Coronary artery (tissue), 2 donors: ENCODE data around the gene NAGLU.
A peak's percentile ranks its signal among the peaks of the same experiment; 100 is the strongest.
"Not testable (repeated sequence)": the region's sequence is repeated elsewhere in the genome, so short reads cannot be mapped to it uniquely, and the experiment has no call there.

Experiments used
- DNase-seq: peaks from one replicate; pipeline ENCODE4 v3.0.0-alpha.2; 2017; ENCODE audit warnings: low spot score
- H3K27ac ChIP-seq, 2 donors: fragments of 200-600 bp; sonication (generic); one replicate each; pipeline ENCODE4 v1.5.1; 2016 to 2019
- H3K4me3 ChIP-seq: fragments of 200-600 bp; sonication (generic); 2 replicates; pipeline ENCODE4 v1.5.1; 2016; ENCODE audit warnings: mild to moderate bottlenecking, moderate library complexity
- TF ChIP-seq, protein P1 (sequence below): fragments of 200-600 bp; sonication (generic); IDR thresholded peaks from one replicate; pipeline ENCODE4 v1.5.1; 2019; ENCODE audit warnings: antibody characterized with exemption

Gene NAGLU

DNA sequence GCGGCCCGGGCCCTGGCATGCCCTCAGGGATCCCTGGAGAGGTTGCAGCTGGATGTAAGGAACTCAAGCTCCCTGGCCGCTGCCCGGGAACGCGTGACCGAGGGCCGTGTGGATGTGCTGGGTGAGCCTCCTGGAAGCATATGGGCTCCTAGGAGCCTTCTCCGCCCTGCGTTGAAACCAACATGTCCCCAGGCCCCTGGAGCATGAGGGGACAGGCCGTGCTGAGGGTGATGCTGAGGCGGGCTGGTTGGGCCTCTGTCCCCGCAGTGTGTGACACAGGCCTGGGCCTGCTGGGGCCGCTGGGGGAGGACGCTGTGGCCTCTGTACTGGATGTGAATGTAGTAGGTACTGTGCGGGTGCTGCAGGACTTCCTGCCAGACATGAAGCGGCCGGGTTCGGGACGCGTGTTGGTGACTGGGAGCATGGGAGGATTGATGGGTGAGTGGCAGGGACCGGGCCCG is 11.0 kb downstream of the NAGLU start:
- no peak overlapping the region for H3K4me3 ChIP-seq
- H3K27ac ChIP-seq, result no peak overlapping the region
- no peak for DNase-seq
- TF ChIP-seq, protein P1, sequence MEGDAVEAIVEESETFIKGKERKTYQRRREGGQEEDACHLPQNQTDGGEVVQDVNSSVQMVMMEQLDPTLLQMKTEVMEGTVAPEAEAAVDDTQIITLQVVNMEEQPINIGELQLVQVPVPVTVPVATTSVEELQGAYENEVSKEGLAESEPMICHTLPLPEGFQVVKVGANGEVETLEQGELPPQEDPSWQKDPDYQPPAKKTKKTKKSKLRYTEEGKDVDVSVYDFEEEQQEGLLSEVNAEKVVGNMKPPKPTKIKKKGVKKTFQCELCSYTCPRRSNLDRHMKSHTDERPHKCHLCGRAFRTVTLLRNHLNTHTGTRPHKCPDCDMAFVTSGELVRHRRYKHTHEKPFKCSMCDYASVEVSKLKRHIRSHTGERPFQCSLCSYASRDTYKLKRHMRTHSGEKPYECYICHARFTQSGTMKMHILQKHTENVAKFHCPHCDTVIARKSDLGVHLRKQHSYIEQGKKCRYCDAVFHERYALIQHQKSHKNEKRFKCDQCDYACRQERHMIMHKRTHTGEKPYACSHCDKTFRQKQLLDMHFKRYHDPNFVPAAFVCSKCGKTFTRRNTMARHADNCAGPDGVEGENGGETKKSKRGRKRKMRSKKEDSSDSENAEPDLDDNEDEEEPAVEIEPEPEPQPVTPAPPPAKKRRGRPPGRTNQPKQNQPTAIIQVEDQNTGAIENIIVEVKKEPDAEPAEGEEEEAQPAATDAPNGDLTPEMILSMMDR, result no peak

- TF ChIP-seq, protein P1, result no peak
- Histone ChIP-seq H3K27ac (no peak overlapping the region), H3K4me3 (no peak overlapping the region)
- no peak for DNase-seq
These were observed 11.6 kb downstream of the NAGLU start for GRCh38 chr17:42547698-42548069.

GRCh38 chr17:42548070-42548837 is 12.2 kb downstream of the NAGLU start:
- Histone ChIP-seq H3K27ac (no peak overlapping the region), H3K4me3 (peak overlapping the region; percentile 28)
- DNase-seq, result no peak
- TF ChIP-seq, protein P1, result no peak

- Histone ChIP-seq H3K4me3 (no peak overlapping the region), H3K27ac (no peak overlapping the region)
- DNase-seq, result no peak
- TF ChIP-seq, protein P1, result no peak
These were observed 13.1 kb downstream of the NAGLU start for GRCh38 chr17:42548993-42549755.

- DNase-seq, result not testable (repeated sequence)
- Histone ChIP-seq H3K4me3 (peak within 1 kb of the TSS; percentile 99), H3K27ac (peak within 1 kb of the TSS; percentile 84 to 92)
These were observed 16.7 kb downstream of the NAGLU start, which contains the start of gene HSD17B1 for GRCh38 chr17:42552736-42553135. Gene HSD17B1 (plus strand): TSS chr17:42552923. CDS start chr17:42552934, 11 bp downstream.

DNA sequence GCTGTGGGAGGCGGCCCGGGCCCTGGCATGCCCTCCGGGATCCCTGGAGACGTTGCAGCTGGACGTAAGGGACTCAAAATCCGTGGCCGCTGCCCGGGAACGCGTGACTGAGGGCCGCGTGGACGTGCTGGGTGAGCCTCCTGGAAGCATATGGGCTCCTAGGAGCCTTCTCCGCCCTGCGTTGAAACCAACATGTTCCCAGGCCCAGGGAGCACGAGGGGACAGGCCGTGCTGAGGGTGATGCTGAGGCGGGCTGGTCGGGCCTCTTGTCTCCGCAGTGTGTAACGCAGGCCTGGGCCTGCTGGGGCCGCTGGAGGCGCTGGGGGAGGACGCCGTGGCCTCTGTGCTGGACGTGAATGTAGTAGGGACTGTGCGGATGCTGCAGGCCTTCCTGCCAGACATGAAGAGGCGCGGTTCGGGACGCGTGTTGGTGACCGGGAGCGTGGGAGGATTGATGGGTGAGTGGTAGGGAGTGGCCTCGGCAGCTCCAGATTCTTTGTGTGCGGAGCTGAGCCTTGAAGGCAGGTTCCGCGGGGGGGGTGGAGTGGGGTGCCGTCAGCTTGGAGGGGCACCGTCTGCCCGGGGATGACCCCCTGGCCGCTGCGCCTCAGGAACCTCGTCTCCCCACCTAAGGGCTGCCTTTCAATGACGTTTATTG is 17.2 kb downstream of the NAGLU start:
- no peak for DNase-seq
- TF ChIP-seq, protein P1, result no peak
- H3K4me3 ChIP-seq, result peak overlapping the region; percentile 99
- peak overlapping the region; percentile 84 to 92 for H3K27ac ChIP-seq

DNA sequence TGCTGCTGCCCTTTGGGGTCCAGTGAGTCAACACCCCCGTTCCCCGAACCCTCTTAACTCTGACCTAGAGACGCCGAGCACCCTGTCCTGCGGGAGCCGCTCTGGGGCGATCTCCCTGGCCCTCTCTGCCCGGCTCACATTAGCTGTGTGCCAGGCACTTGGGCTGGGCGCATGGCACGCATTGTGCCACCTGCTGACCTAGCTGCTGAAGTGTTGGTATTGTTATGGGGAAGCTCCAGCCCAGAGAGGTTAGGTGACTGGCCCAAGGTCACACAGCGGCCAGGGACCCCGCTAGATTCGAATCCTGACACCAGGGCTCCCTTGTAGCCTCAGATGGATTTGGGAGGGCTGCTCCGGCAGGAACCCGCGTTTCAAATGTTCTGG is 17.8 kb downstream of the NAGLU start:
- TF ChIP-seq, protein P1, result no peak
- Histone ChIP-seq H3K4me3 (peak overlapping the region; percentile 99), H3K27ac (peak overlapping the region; percentile 84 to 92)
- no peak for DNase-seq
